B cell (primary cell): ENCODE measurements around the gene TPRG1L.

Experiments used
- EZH2 ChIP-seq: IDR thresholded peaks from 2 replicates; pipeline ENCODE4 v1.6.1; 2012; ENCODE audit warnings: borderline replicate concordance, low read depth, mild to moderate bottlenecking, moderate library complexity, low read length; ENCODE audit not compliant: insufficient read depth, poor library complexity, severe bottlenecking
- TF ChIP-seq, protein P1 (sequence below): fragments of 200-600 bp; IDR thresholded peaks from one replicate; pipeline ENCODE4 v1.8.0; 2022; ENCODE audit warnings: antibody characterized with exemption, mild to moderate bottlenecking

DNA sequence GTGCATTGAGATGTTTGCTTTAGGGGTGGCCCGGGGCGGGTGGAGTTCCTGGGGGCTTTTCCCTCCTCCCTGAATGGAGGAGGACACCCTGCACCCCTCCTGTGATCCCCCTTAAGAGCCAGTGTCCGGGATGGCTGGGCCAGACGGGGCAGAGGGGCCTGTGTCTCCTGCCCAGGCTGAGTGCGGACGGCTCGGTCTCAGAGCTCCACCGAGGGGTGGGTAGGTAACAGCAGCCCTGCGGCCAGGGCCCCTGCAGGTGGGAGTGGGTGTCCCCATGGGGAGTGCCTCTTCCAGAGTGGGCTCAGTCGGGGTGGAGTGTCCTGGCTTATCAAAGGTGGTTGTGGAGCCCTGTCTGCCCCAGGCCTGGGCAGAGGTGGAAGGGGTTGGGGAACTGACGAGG, 50.6 kb downstream of the TPRG1L start:
- TF ChIP-seq, protein P1, sequence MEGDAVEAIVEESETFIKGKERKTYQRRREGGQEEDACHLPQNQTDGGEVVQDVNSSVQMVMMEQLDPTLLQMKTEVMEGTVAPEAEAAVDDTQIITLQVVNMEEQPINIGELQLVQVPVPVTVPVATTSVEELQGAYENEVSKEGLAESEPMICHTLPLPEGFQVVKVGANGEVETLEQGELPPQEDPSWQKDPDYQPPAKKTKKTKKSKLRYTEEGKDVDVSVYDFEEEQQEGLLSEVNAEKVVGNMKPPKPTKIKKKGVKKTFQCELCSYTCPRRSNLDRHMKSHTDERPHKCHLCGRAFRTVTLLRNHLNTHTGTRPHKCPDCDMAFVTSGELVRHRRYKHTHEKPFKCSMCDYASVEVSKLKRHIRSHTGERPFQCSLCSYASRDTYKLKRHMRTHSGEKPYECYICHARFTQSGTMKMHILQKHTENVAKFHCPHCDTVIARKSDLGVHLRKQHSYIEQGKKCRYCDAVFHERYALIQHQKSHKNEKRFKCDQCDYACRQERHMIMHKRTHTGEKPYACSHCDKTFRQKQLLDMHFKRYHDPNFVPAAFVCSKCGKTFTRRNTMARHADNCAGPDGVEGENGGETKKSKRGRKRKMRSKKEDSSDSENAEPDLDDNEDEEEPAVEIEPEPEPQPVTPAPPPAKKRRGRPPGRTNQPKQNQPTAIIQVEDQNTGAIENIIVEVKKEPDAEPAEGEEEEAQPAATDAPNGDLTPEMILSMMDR, result no peak
- no peak for TF ChIP-seq EZH2
